ENCODE measurements around the gene WDR18. TPM values are rescaled to one million over a fixed set of nuclear protein-coding genes. Genes with fewer than 3 reads are reported as not detected.

The WDR18 gene
- total RNA-seq, 1 experiment from 2014 or later, result 96.8 TPM

DNA sequence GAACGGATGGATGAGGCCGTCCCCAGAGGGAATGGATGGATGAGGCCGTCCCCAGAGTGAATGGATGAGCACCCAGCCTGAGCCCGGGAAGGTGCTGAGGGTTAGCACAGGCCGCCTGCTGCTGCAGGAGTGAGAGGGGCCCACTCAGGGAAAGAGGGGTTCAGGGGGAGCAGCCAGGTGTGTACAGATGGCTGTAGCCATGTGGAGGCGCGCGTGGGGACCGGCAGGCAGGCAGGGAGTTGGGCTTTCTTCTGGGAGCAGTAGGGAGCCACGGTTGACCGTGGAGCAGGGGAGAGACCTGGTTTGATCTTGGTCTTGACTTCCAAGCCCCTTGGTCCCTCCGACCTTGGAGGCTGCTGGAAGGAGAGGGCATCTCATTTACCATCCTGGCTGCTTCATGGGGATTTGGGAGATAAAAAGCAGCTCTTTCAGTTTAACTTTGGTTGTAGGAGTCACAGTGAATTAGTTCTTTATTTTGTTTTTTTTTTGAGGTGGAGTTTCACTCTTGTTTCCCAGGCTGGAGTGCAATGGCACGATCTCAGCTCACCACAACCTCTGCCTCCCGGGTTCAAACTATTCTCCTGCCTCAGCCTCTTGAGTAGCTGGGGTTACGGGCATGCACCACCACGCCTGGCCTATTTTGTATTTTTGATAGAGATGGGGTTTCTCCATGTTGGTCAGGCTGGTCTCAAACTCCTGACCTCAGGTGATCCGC is 33.6 kb upstream of the WDR18 start:
- no peaks in the 10 kb centered on the region for H3K9me3 ChIP-seq
- Mint-ChIP-seq H3K27me3 (ENCODE audit: insufficient read depth, unreplicated experiment) (no peaks in the 10 kb centered on the region), H3K9me3 (ENCODE audit: unreplicated experiment) (no peaks in the 10 kb centered on the region), H3K4me1 (ENCODE audit: low read depth, unreplicated experiment) (peaks cover 7% of the 10 kb centered on the region), H3K27ac (ENCODE audit: unreplicated experiment) (peak overlapping the region; percentile 93), H3K4me3 (ENCODE audit: unreplicated experiment) (peak overlapping the region; percentile 32), H3K36me3 (ENCODE audit: insufficient read depth, unreplicated experiment) (peaks cover 91% of the 10 kb centered on the region)
- no peak for TF ChIP-seq CTCF (IDR thresholded peaks at IDR 0.05; ENCODE audit: insufficient read depth in 1 of 2, low read depth in 1 of 2, low read length in 1 of 2, severe bottlenecking in 1 of 2, unreplicated experiment in 1 of 2)
- peaks cover 62% of the 10 kb centered on the region for H3K4me1 ChIP-seq
- ChIA-PET CTCF (no interaction called here), POLR2A (no interaction called here)
- BruUV-seq (replicated peaks), result no TSS peak
- peaks cover 3% of the 10 kb centered on the region for H3K36me3 ChIP-seq (ENCODE audit: control insufficient read depth, insufficient read depth, low read length)
- no peaks in the 10 kb centered on the region for H3K27me3 ChIP-seq (replicated peaks; ENCODE audit: control insufficient read depth, insufficient read depth, low read length)
- H3K4me3 ChIP-seq (ENCODE audit: low read depth, low read length), result no peak overlapping the region
- no peak for DNase-seq
- intact Hi-C loops (cut with micrococcal nuclease; ENCODE audit: unreplicated experiment), result no loop called here

GRCh38 chr19:952049-952679 is 32.0 kb upstream of the WDR18 start:
- H3K4me3 Mint-ChIP-seq (ENCODE audit: unreplicated experiment), result peak overlapping the region; percentile 74

More at GRCh38 chr19:952049-952679, 32.0 kb upstream of the WDR18 start:
- H3K27ac Mint-ChIP-seq (ENCODE audit: unreplicated experiment), result peak overlapping the region; percentile 96
- intact Hi-C loops (cut with micrococcal nuclease; ENCODE audit: unreplicated experiment), result loop anchor here (2.0 kb wide), 2 partner anchors 27 to 29 kb away; no protein-coding TSS in a partner anchor
- Histone ChIP-seq H3K27me3 (replicated peaks; ENCODE audit: control insufficient read depth, insufficient read depth, low read length) (no peaks in the 10 kb centered on the region), H3K9me3 (no peaks in the 10 kb centered on the region), H3K4me1 (peaks cover 77% of the 10 kb centered on the region), H3K4me3 (ENCODE audit: low read depth, low read length) (no peak overlapping the region), H3K36me3 (ENCODE audit: control insufficient read depth, insufficient read depth, low read length) (peaks cover 3% of the 10 kb centered on the region)
- H3K27me3 Mint-ChIP-seq (ENCODE audit: insufficient read depth, unreplicated experiment), result no peaks in the 10 kb centered on the region
- BruUV-seq (replicated peaks), result TSS peak; percentile 54
- no peaks in the 10 kb centered on the region for H3K9me3 Mint-ChIP-seq (ENCODE audit: unreplicated experiment)
- peaks cover 7% of the 10 kb centered on the region for H3K4me1 Mint-ChIP-seq (ENCODE audit: low read depth, unreplicated experiment)
- peaks cover 94% of the 10 kb centered on the region for H3K36me3 Mint-ChIP-seq (ENCODE audit: insufficient read depth, unreplicated experiment)
- ChIA-PET POLR2A (interaction anchor here (0.6 to 1.5 kb wide), 4 partner anchors 10 to 317 kb away, joined by 3 to 5 read pairs (median 4); partner anchors contain the start of gene CIRBP), CTCF (no interaction called here)
- no peak for TF ChIP-seq CTCF (IDR thresholded peaks at IDR 0.05; ENCODE audit: insufficient read depth in 1 of 2, low read depth in 1 of 2, low read length in 1 of 2, severe bottlenecking in 1 of 2, unreplicated experiment in 1 of 2)
- DNase-seq, result no peak
